Activated CD8-positive, alpha-beta T cell treated with anti-CD3 and anti-CD28 coated beads, Interleukin-2, amount 10 ng/mL, durations not matched to agents 7 days and 5 days (primary cell): ENCODE results near the gene PMM1. TPM values are rescaled to one million over a fixed set of nuclear protein-coding genes. Genes with fewer than 3 reads are reported as not detected.
"Not testable (repeated sequence)": the region's sequence is repeated elsewhere in the genome, so short reads cannot be mapped to it uniquely, and the experiment has no call there.

ENCODE experiments used
- ATAC-seq: fragments of 150-1000 bp; cut with Tn5 transposase; one replicate; pipeline ENCODE4 v1.10.0; 2021; ENCODE audit warnings: moderate library complexity
- CTCF ChIA-PET: fragments of 350-600 bp; sonication (Branson Sonifier 250); formaldehyde crosslinking; loops from one replicate; lab custom pipeline; 2021; ENCODE audit warnings: antibody characterized with exemption; lab: Charles Lee
- POLR2A ChIA-PET: fragments of 350-600 bp; sonication (Branson Sonifier 250); formaldehyde crosslinking; loops from one replicate; lab custom pipeline; 2021; ENCODE audit warnings: antibody characterized with exemption; lab: Charles Lee
- DNase-seq: peaks from one replicate; pipeline ENCODE4 v3.0.0-alpha.2; 2020
- H3K27ac Mint-ChIP-seq: one replicate; pipeline ENCODE4 v1.8.0; 2021; ENCODE audit warnings: mild to moderate bottlenecking, mixed read lengths
- H3K27me3 Mint-ChIP-seq: one replicate; pipeline ENCODE4 v1.8.0; 2021; ENCODE audit warnings: low read depth, mixed read lengths
- H3K36me3 Mint-ChIP-seq: one replicate; pipeline ENCODE4 v1.8.0; 2021; ENCODE audit warnings: low read depth, mixed read lengths
- H3K4me1 Mint-ChIP-seq: one replicate; pipeline ENCODE4 v1.8.0; 2021; ENCODE audit warnings: low read depth, mixed read lengths
- H3K4me3 Mint-ChIP-seq: one replicate; pipeline ENCODE4 v1.8.0; 2021; ENCODE audit warnings: mild to moderate bottlenecking, mixed read lengths
- H3K9me3 Mint-ChIP-seq: one replicate; pipeline ENCODE4 v1.8.0; 2022; ENCODE audit warnings: mixed read lengths; ENCODE audit not compliant: insufficient read depth
- total RNA-seq, 2 experiments: library from RNA; stranded (reverse); gene quantifications; one replicate each; pipeline ENCODE4 v1.2.3, GENCODE V29; 2021

The PMM1 gene
- total RNA-seq, 2 experiments from 2014 or later: 37.5 to 38.2 TPM

- H3K36me3 Mint-ChIP-seq: peaks cover 21% of the 10 kb centered on the region
- H3K4me3 Mint-ChIP-seq: no peak overlapping the region
Observed at GRCh38 chr22:41596776-41597634, 7.4 kb upstream of the PMM1 start.

GRCh38 chr22:41595703-41596102 is 6.1 kb upstream of the PMM1 start:
- POLR2A ChIA-PET: no interaction called here
- ATAC-seq (no peak), DNase-seq (no peak)
- peaks cover 14% of the 10 kb centered on the region for H3K4me1 Mint-ChIP-seq
- CTCF ChIA-PET: interaction anchor here (1.2 kb wide), 1 partner anchor 15 kb away, joined by 4 read pairs; no protein-coding TSS in a partner anchor
- no peak overlapping the region for H3K4me3 Mint-ChIP-seq
- H3K9me3 Mint-ChIP-seq: no peaks in the 10 kb centered on the region
- no peak overlapping the region for H3K27ac Mint-ChIP-seq
- no peaks in the 10 kb centered on the region for H3K27me3 Mint-ChIP-seq
- H3K36me3 Mint-ChIP-seq: peaks cover 13% of the 10 kb centered on the region

More at GRCh38 chr22:41596776-41597634, 7.4 kb upstream of the PMM1 start:
- DNase-seq: peak; percentile 55
- peaks cover 12% of the 10 kb centered on the region for H3K4me1 Mint-ChIP-seq
- peak; percentile 78 for ATAC-seq
- no peaks in the 10 kb centered on the region for H3K27me3 Mint-ChIP-seq
- ChIA-PET CTCF (interaction anchor here (0.6 to 2.2 kb wide), 18 partner anchors 8 to 216 kb away, joined by 3 to 7 read pairs (median 4); partner anchors contain the start of genes DESI1 and TEF), POLR2A (interaction anchor here (0.9 kb wide), 1 partner anchor 8 kb away, joined by 3 read pairs; the partner anchor contains the start of gene PMM1)
- H3K9me3 Mint-ChIP-seq: no peaks in the 10 kb centered on the region
- H3K27ac Mint-ChIP-seq: no peak overlapping the region

- H3K4me3 Mint-ChIP-seq, POLR2A ChIA-PET, ATAC-seq, H3K36me3 Mint-ChIP-seq, H3K27me3 Mint-ChIP-seq, H3K27ac Mint-ChIP-seq, DNase-seq, H3K9me3 Mint-ChIP-seq: not testable (repeated sequence)
- CTCF ChIA-PET: interaction anchor here (1.4 to 1.6 kb wide), 2 partner anchors 17 to 73 kb away, joined by 3 read pairs; no protein-coding TSS in a partner anchor
- peaks cover 18% of the 10 kb centered on the region for H3K4me1 Mint-ChIP-seq
Observed at GRCh38 chr22:41593336-41593960, 3.8 kb upstream of the PMM1 start.

GRCh38 chr22:41587347-41587723 is 2.3 kb downstream of the PMM1 start:
- Mint-ChIP-seq H3K4me1 (peaks cover 24% of the 10 kb centered on the region), H3K27me3 (no peaks in the 10 kb centered on the region), H3K36me3 (peaks cover 10% of the 10 kb centered on the region), H3K27ac (no peak overlapping the region), H3K9me3 (no peaks in the 10 kb centered on the region), H3K4me3 (peak overlapping the region; percentile 34)
- no peak for ATAC-seq
- no peak for DNase-seq
- CTCF ChIA-PET: no interaction called here
- POLR2A ChIA-PET: interaction anchor here (0.6 kb wide), 1 partner anchor 22 kb away, joined by 3 read pairs; no protein-coding TSS in a partner anchor

DNA sequence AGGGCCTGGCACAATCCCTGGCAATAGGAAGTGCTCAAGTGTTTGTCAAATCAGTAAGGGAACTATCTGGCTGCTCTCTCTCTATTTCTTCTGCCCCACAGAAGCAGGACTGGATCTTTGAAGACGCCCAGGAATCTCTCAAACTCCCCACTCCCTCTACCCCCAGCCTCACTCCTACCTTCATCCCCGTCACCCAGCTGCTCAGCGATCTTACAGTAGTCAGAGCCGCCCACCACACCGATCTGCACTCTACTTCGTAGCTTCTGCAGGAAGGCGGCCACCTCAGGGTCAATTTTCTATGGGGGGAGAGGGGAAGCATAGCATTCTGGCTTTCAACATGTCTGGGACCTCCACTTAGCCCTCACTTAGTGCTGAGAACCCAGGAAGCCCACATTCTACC is 3.7 kb downstream of the PMM1 start:
- ChIA-PET POLR2A (no interaction called here), CTCF (no interaction called here)
- Mint-ChIP-seq H3K36me3 (peaks cover 10% of the 10 kb centered on the region), H3K27me3 (no peaks in the 10 kb centered on the region), H3K4me3 (no peak overlapping the region), H3K9me3 (no peaks in the 10 kb centered on the region), H3K4me1 (peaks cover 22% of the 10 kb centered on the region), H3K27ac (no peak overlapping the region)
- no peak for ATAC-seq
- DNase-seq: no peak

DNA sequence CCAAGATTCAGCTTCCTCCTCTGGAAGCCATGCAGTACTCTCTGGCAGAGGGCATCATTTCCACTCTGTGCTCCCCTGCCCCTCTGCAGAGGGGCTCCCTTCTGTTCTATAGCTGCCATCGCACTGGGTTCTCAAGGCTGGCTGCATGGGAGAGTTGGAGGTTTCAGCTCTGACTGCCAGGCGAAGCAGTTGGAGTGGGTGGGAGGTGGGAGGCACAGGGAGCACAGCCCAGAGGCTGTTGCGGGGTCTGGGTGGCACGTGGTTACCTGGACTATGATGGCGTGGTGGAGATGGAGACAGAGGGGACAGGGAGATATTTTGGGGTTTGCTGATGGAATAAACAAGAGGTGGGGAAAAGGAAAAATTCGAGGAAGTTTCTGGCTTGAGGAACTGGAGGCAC is 4.8 kb downstream of the PMM1 start:
- ATAC-seq: no peak
- no peak for DNase-seq
- Mint-ChIP-seq H3K27me3 (no peaks in the 10 kb centered on the region), H3K4me1 (peaks cover 24% of the 10 kb centered on the region), H3K9me3 (no peaks in the 10 kb centered on the region), H3K27ac (no peak overlapping the region), H3K4me3 (no peak overlapping the region), H3K36me3 (peaks cover 10% of the 10 kb centered on the region)
- POLR2A ChIA-PET: no interaction called here
- CTCF ChIA-PET: interaction anchor here (1.1 kb wide), 1 partner anchor 20 kb away, joined by 3 read pairs; no protein-coding TSS in a partner anchor

GRCh38 chr22:41582694-41583093 is 6.9 kb downstream of the PMM1 start:
- H3K9me3 Mint-ChIP-seq: no peaks in the 10 kb centered on the region
- H3K4me3 Mint-ChIP-seq: no peak overlapping the region
- peak overlapping the region; percentile 5 for H3K27ac Mint-ChIP-seq
- H3K27me3 Mint-ChIP-seq: no peaks in the 10 kb centered on the region
- peaks cover 13% of the 10 kb centered on the region for H3K4me1 Mint-ChIP-seq
- H3K36me3 Mint-ChIP-seq: peaks cover 16% of the 10 kb centered on the region
- CTCF ChIA-PET: no interaction called here
- POLR2A ChIA-PET: no interaction called here
- no peak for DNase-seq
- ATAC-seq: no peak

DNA sequence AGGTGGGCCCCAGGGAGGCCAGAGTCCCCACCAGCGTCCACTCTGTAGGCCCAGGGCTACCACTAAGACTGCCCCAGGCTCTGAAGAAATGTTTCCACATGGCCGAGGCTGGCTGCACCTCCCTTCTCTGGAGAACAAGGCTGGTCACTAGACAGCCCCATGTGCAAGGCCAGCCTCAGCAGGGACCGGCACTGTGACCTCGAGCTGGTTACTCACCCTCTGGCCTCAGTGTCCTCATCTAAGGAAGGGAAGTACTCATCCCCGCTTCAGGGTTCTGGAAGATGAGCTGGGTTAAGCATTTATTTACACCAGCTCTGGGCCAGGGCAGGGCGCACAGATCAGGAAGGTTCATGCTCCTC is 9.7 kb downstream of the PMM1 start:
- ChIA-PET POLR2A (interaction anchor here (1.6 kb wide), 1 partner anchor 10 kb away, joined by 4 read pairs; the partner anchor contains the start of gene PMM1), CTCF (interaction anchor here (1.2 to 3.0 kb wide), 2 partner anchors 9 to 17 kb away, joined by 3 to 10 read pairs; partner anchors contain the start of gene PMM1)
- H3K4me1 Mint-ChIP-seq: peaks cover 9% of the 10 kb centered on the region
- no peaks in the 10 kb centered on the region for H3K9me3 Mint-ChIP-seq
- ATAC-seq (no peak), DNase-seq (no peak)
- no peak overlapping the region for H3K4me3 Mint-ChIP-seq
- no peak overlapping the region for H3K27ac Mint-ChIP-seq
- no peaks in the 10 kb centered on the region for H3K27me3 Mint-ChIP-seq
- peaks cover 19% of the 10 kb centered on the region for H3K36me3 Mint-ChIP-seq

- ChIA-PET POLR2A (interaction anchor here (1.6 kb wide), 1 partner anchor 10 kb away, joined by 4 read pairs; the partner anchor contains the start of gene PMM1), CTCF (interaction anchor here (1.2 to 3.0 kb wide), 2 partner anchors 10 to 17 kb away, joined by 3 to 10 read pairs; partner anchors contain the start of gene PMM1)
- H3K27ac Mint-ChIP-seq: no peak overlapping the region
- no peak for DNase-seq
- no peak overlapping the region for H3K4me3 Mint-ChIP-seq
- H3K27me3 Mint-ChIP-seq: no peaks in the 10 kb centered on the region
- ATAC-seq: no peak
- no peaks in the 10 kb centered on the region for H3K9me3 Mint-ChIP-seq
- peaks cover 19% of the 10 kb centered on the region for H3K36me3 Mint-ChIP-seq
- peaks cover 9% of the 10 kb centered on the region for H3K4me1 Mint-ChIP-seq
Observed at GRCh38 chr22:41579297-41579996, 10.2 kb downstream of the PMM1 start.

GRCh38 chr22:41578818-41579217 is 10.8 kb downstream of the PMM1 start:
- Mint-ChIP-seq H3K4me3 (no peak overlapping the region), H3K36me3 (peaks cover 19% of the 10 kb centered on the region), H3K4me1 (peaks cover 9% of the 10 kb centered on the region), H3K9me3 (no peaks in the 10 kb centered on the region), H3K27ac (no peak overlapping the region), H3K27me3 (no peaks in the 10 kb centered on the region)
- no peak for DNase-seq
- CTCF ChIA-PET: interaction anchor here (1.2 to 3.0 kb wide), 2 partner anchors 10 to 18 kb away, joined by 3 to 10 read pairs; partner anchors contain the start of gene PMM1
- ATAC-seq: no peak
- POLR2A ChIA-PET: interaction anchor here (1.6 kb wide), 1 partner anchor 11 kb away, joined by 4 read pairs; the partner anchor contains the start of gene PMM1

- CTCF ChIA-PET: interaction anchor here (1.3 to 2.2 kb wide), 2 partner anchors 12 to 42 kb away, joined by 3 to 12 read pairs; partner anchors contain the start of gene PMM1
Observed at GRCh38 chr22:41578114-41578513, 11.5 kb downstream of the PMM1 start.

More at GRCh38 chr22:41578114-41578513, 11.5 kb downstream of the PMM1 start:
- Mint-ChIP-seq H3K36me3 (peaks cover 15% of the 10 kb centered on the region), H3K4me1 (peaks cover 5% of the 10 kb centered on the region), H3K27me3 (no peaks in the 10 kb centered on the region), H3K9me3 (no peaks in the 10 kb centered on the region), H3K4me3 (no peak overlapping the region), H3K27ac (no peak overlapping the region)
- DNase-seq (no peak), ATAC-seq (no peak)
- POLR2A ChIA-PET: no interaction called here
